NK-92 (cell line): ENCODE data around the gene LY9.

Source experiments
- DNase-seq: peaks from one replicate; lab custom pipeline; 2025; ENCODE audit not compliant: unreplicated experiment; lab: John Stamatoyannopoulos, UW

The LY9 gene

GRCh38 chr1:160836561-160836960 lies 40.6 kb downstream of the LY9 start:
- DNase-seq = no peak

GRCh38 chr1:160836981-160837557 lies 41.1 kb downstream of the LY9 start:
- DNase-seq = no peak

- DNase-seq = peak; percentile 39
Observed at GRCh38 chr1:160837558-160838205, 41.7 kb downstream of the LY9 start.

GRCh38 chr1:160838888-160839287 lies 42.9 kb downstream of the LY9 start:
- no peak for DNase-seq

- DNase-seq = no peak
Observed at GRCh38 chr1:160839746-160840145, 43.8 kb downstream of the LY9 start.

GRCh38 chr1:160841079-160841478 lies 45.1 kb downstream of the LY9 start:
- DNase-seq = no peak

- DNase-seq = no peak
Observed at GRCh38 chr1:160844447-160845232, 48.7 kb downstream of the LY9 start.

- no peak for DNase-seq
Observed at GRCh38 chr1:160846281-160846680, 50.3 kb downstream of the LY9 start.

GRCh38 chr1:160850541-160850940 lies 54.6 kb downstream of the LY9 start:
- DNase-seq = no peak

GRCh38 chr1:160850993-160851392 lies 55.0 kb downstream of the LY9 start:
- DNase-seq = no peak

- no peak for DNase-seq
Observed at GRCh38 chr1:160853014-160853413, 57.0 kb downstream of the LY9 start.

- no peak for DNase-seq
Observed at GRCh38 chr1:160853754-160854153, 57.8 kb downstream of the LY9 start.

- DNase-seq = no peak
Observed at GRCh38 chr1:160855181-160855981, 59.4 kb downstream of the LY9 start.

- no peak for DNase-seq
Observed at GRCh38 chr1:160858097-160858496, 62.1 kb downstream of the LY9 start.

- no peak for DNase-seq
Observed at GRCh38 chr1:160858507-160858906, 62.5 kb downstream of the LY9 start.

- no peak for DNase-seq
Observed at GRCh38 chr1:160859166-160859565, 63.2 kb downstream of the LY9 start.

- DNase-seq = no peak
Observed at GRCh38 chr1:160860840-160861505, 65.0 kb downstream of the LY9 start.

GRCh38 chr1:160862203-160863060 lies 66.5 kb downstream of the LY9 start, which contains the start of gene CD244:
TSS of gene CD244 (minus strand) at chr1:160862887. CDS start at chr1:160862677, 210 bp downstream.
- no peak for DNase-seq

GRCh38 chr1:160863061-160863773 lies 67.2 kb downstream of the LY9 start:
- DNase-seq = no peak
